Mesodermal cell (in vitro differentiated cells): Measurements from ENCODE around the gene STIM2.
A peak's percentile ranks its signal among the peaks of the same experiment; 100 is the strongest.

ENCODE experiments used
- H3K27ac ChIP-seq: 2 replicates; pipeline ENCODE4 v1.7.0; 2013; ENCODE audit warnings: mild to moderate bottlenecking, low read depth, low read length, moderate library complexity; ENCODE audit not compliant: severe bottlenecking
- H3K36me3 ChIP-seq: 2 replicates; pipeline ENCODE4 v1.7.1; 2013; ENCODE audit warnings: mild to moderate bottlenecking, low read length, moderate library complexity; ENCODE audit not compliant: control insufficient read depth, insufficient read depth
- H3K4me1 ChIP-seq: one replicate; pipeline ENCODE4 v1.7.1; 2013; ENCODE audit warnings: mild to moderate bottlenecking, low read length; ENCODE audit not compliant: insufficient read depth, control insufficient read depth, poor library complexity, severe bottlenecking
- H3K4me3 ChIP-seq: 2 replicates; pipeline ENCODE4 v1.7.0; 2013; ENCODE audit warnings: low read length, control low read depth, mild to moderate bottlenecking; ENCODE audit not compliant: insufficient read depth, poor library complexity, severe bottlenecking; ENCODE audit errors: extremely low read depth
- H3K9me3 ChIP-seq: 2 replicates; pipeline ENCODE4 v1.7.1; 2013; ENCODE audit warnings: mild to moderate bottlenecking, low read length, moderate library complexity; ENCODE audit not compliant: control insufficient read depth
- WGBS, 2 experiments: methylation state at CpG; one replicate each; pipeline ENCODE4 v1.1.5; 2013; ENCODE audit warnings: missing lambda C conversion rate in 2 of 2; ENCODE audit not compliant: insufficient coverage in 2 of 2; 5-methylcytosine and 5-hydroxymethylcytosine counted together

The STIM2 gene

DNA sequence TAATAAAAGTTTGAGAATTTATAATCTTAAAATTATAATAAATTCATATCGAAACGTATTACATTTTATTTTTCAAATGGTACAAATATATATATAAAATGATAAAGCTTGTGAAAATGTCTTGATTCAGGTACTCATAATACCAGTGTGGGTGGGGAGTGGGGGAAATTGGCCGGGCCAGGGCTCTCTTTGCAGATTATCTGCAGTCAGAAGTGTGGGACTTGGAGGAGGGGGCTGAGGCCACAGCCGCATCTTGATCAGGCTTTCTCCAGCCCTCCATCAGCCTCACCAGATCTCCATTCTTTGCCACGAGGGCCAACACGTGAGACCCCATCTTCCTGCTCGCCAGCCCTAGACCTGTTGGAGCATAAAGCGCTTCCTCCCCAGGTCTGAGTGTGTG lies 86.7 kb downstream of the STIM2 start:
- no peaks in the 10 kb centered on the region for H3K9me3 ChIP-seq
- no peaks in the 10 kb centered on the region for H3K4me1 ChIP-seq
- WGBS, 2 experiments = 96 to 100% methylated on average over 2 to 4 of the region's 8 CpGs

DNA sequence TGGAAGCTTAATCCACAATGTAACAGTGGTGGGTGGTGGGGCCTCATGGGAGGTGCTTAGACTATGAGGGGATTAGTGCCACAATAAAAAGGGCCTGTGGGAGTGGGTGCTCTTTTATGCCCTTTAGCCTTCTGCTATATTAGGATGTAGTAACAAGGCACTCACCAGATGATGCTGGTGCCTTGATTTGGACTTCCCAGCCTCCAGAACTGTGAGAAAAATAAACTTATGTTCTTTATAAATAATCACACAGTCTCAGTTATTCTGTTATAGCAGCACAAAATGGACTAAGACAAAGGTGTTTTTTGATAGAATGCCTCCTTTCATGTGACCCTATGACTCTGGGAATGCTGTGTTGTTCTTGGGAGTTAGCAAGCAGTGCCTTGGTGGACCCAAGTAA lies 89.8 kb downstream of the STIM2 start:
- no peaks in the 10 kb centered on the region for H3K4me1 ChIP-seq
- no peak overlapping the region for H3K27ac ChIP-seq
- H3K4me3 ChIP-seq = no peak overlapping the region
- no peaks in the 10 kb centered on the region for H3K9me3 ChIP-seq
- no peaks in the 10 kb centered on the region for H3K36me3 ChIP-seq

More for the DNA sequence above, 86.7 kb downstream of the STIM2 start:
- H3K36me3 ChIP-seq = no peaks in the 10 kb centered on the region
- no peak overlapping the region for H3K27ac ChIP-seq
- H3K4me3 ChIP-seq = no peak overlapping the region

DNA sequence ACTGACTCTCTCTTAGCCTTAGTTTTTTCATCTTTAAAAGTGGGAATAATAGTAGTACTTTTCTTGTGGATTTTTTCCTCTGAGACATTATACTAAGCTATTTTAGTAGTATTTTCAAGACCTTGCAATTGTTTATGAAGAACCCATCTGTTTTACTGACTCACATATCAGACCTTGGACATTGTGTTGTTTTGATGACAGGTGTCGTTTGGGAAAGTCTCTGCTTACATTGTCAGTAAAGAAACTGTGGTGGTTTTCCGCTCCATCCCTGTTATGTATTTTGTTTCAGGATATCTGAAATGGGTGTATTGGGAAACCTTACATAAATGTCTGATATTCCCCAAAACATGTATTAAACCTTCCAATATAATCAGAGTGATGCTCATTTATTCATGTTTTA lies 92.2 kb downstream of the STIM2 start:
- Histone ChIP-seq H3K4me1 (no peaks in the 10 kb centered on the region), H3K27ac (no peak overlapping the region), H3K36me3 (no peaks in the 10 kb centered on the region), H3K4me3 (no peak overlapping the region), H3K9me3 (no peaks in the 10 kb centered on the region)
- 100% methylated on average over 1 of the region's 2 CpGs; no CpG with 5 or more reads in 1 of the 2 experiments for WGBS, 2 experiments

DNA sequence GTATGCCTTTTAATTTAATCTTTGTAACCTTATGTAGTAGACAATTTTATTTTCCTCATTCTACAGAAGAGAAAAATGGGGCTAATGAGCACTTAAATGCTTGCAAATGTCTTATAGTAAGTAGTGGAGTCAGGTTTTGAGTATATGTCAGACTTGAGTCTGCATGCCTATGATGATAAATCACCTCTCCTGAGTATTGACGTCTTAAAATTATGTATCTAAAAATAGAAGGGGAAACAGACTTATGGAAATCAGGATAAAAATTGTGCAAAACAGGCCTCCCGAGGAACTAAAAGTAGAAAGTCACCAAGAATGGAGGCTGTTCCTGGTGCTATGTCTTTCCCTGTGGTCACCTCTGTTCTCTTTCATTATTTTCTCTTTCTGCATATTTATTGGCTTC lies 92.7 kb downstream of the STIM2 start:
- Histone ChIP-seq H3K4me3 (no peak overlapping the region), H3K9me3 (no peaks in the 10 kb centered on the region), H3K36me3 (no peaks in the 10 kb centered on the region), H3K27ac (no peak overlapping the region), H3K4me1 (no peaks in the 10 kb centered on the region)
- 93 to 95% methylated on average over 1 to 2 of the region's 2 CpGs for WGBS, 2 experiments

DNA sequence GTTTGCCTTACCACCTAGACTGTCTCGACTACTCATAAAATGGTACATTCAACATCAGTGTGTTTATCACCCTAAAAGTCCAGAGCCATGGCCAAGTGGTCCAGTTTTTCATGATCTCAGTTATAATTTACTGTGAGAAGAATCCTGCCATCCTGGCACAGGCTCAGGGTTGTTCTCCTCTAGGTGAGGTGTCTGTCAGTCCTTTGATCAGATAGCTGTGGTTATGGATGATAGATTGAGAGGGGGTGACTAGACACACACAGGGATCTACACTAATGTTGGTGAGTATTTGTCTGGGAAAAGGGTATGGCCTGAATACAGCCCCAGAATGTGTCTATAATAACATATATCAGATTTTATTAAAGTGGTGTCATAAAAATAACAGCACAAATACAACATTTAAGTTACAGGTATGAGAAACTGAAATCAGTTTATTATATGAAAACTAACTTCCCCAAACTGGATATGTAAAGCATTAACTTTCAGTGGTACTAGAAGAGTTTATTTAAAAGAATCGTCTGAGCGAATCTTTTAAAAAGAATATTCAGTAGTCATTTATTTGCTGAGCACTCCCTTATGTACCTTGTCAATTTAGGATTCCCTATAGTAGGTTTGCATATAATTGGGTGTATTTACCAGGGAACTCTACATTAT lies 93.3 kb downstream of the STIM2 start:
- no peak overlapping the region for H3K4me3 ChIP-seq
- no peaks in the 10 kb centered on the region for H3K9me3 ChIP-seq
- peaks cover 4% of the 10 kb centered on the region for H3K4me1 ChIP-seq
- H3K27ac ChIP-seq = no peak overlapping the region
- H3K36me3 ChIP-seq = no peaks in the 10 kb centered on the region
- no CpG with 5 or more reads among the region's 3 CpGs for whole genome bisulfite sequencing, 2 experiments

DNA sequence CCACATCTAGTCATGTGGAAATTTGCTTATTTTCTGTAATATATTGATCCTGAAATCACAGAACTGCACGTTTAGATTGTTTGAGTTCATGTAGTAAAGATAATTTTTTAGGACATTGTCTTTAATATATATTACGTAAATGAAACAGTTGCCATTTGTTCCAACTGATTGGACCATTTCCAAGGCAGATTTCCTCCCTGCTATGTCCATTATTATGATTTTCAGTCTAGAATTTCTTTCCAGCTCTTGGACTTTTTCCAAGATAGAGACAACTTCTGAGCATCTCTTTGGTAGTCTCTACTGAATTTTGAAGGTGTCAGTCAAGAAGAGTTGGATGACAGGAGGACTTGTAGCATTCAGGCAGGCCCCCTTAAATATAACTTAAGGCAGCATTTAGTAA lies 94.6 kb downstream of the STIM2 start:
- H3K4me1 ChIP-seq = peaks cover 8% of the 10 kb centered on the region
- no peak overlapping the region for H3K27ac ChIP-seq
- H3K36me3 ChIP-seq = no peaks in the 10 kb centered on the region
- no CpG with 5 or more reads among the region's 2 CpGs for WGBS, 2 experiments
- no peak overlapping the region for H3K4me3 ChIP-seq
- H3K9me3 ChIP-seq = no peaks in the 10 kb centered on the region

DNA sequence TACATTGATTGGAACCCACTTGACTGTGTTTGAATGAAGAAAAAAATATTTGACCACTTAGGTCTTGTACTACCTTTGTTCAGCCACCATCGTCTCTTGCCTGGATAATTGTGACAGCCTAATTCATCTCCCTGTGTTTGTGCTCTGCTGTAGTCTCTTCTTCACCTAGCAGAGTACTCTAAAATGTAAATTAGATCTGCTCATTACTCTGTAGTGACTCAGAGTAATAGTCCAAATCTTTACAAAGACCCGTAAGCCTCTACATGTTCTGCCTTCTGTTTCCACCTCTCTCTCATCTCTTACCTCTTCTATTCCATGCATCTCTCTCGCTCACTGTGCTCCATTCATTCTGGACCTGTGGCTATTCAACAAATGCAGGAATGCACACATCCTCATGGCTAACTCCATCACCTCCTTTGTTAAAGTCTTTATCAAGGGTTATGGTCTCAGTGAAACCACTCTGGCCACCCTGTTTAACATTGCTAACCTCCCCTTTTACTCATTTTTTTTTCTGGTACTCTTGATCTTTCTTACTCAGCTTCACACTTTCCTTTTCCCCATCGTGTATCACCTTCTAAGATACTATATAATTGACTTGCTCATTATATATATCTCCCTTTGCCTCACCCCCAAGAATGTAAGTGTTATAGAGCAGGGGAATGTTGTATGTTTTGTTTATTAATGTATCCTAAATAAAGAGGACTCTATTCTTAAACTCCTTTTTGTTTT lies 98.4 kb downstream of the STIM2 start:
- H3K4me1 ChIP-seq = peaks cover 12% of the 10 kb centered on the region
- H3K36me3 ChIP-seq = peaks cover 7% of the 10 kb centered on the region
- H3K9me3 ChIP-seq = no peaks in the 10 kb centered on the region
- 63 to 92% methylated on average over 2 of the region's 4 CpGs for WGBS, 2 experiments
- no peak overlapping the region for H3K4me3 ChIP-seq
- peak overlapping the region; percentile 76 for H3K27ac ChIP-seq

DNA sequence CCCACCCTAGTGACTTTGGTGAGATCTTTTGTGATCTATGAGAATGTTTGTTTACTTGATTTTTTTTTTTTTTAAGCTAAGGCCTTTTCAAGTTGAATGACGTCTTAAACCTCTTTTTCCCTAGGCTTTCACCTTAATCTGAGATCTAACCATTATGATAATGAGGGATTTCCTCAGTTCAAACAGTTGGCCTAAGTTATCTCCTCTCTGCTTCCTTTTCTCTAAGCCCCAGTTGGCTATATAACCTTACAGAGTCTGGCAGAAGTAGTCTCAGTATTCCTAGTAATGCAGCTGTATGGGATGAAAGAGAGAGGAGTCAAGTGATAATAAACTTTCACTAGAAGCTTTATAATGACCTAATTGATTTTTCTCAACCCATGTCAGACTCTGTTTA lies 99.0 kb downstream of the STIM2 start:
- no CpG with 5 or more reads among the region's 1 CpG for WGBS, 2 experiments

DNA sequence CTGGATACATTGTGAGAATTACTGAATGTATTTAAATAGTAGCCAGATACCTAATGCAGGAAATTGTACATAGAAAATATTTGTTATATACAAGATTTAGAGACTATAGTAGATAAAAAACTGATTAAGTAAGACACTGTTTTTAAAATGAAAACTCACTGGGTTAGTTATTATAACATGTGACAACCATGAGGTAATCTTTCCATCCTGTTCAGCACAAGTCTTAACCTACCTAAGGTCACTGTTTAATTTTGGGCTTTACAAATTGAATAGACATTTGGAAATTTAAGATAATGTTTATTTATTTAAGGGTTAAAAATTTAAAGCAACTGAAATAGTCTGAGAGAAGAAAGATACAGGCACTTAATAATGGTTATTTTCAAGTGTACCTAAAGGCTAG lies 102.1 kb downstream of the STIM2 start:
- no peaks in the 10 kb centered on the region for H3K9me3 ChIP-seq
- H3K27ac ChIP-seq = no peak overlapping the region
- H3K4me1 ChIP-seq = peaks cover 19% of the 10 kb centered on the region
- H3K36me3 ChIP-seq = peaks cover 7% of the 10 kb centered on the region
- no peak overlapping the region for H3K4me3 ChIP-seq

More for the DNA sequence above, 99.0 kb downstream of the STIM2 start:
- Histone ChIP-seq H3K4me3 (no peak overlapping the region), H3K36me3 (peaks cover 7% of the 10 kb centered on the region), H3K27ac (peak overlapping the region; percentile 76), H3K4me1 (peaks cover 17% of the 10 kb centered on the region), H3K9me3 (no peaks in the 10 kb centered on the region)

DNA sequence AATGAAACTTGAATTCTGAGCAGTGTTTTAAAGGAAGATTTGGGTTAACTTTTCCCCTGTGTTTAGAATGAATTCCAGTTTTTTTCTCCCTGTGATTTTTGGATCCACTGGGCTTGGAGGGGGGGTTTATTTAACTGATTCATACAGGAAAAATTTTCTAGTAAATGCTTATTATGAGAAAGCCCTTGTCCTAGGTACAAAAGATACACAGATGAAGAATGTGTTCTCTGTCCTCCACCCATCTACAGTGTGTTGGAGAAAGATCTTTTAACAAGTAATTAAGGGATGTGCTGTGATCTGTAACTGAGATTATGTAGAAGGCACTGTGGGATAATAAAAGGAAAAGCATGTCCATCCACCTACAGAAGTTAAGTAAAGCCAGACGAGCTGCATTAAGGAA lies 103.9 kb downstream of the STIM2 start:
- H3K27ac ChIP-seq = no peak overlapping the region
- H3K4me1 ChIP-seq = peaks cover 11% of the 10 kb centered on the region
- peaks cover 7% of the 10 kb centered on the region for H3K36me3 ChIP-seq
- no peak overlapping the region for H3K4me3 ChIP-seq
- no peaks in the 10 kb centered on the region for H3K9me3 ChIP-seq
- WGBS, 2 experiments = no CpG with 5 or more reads among the region's 1 CpG

DNA sequence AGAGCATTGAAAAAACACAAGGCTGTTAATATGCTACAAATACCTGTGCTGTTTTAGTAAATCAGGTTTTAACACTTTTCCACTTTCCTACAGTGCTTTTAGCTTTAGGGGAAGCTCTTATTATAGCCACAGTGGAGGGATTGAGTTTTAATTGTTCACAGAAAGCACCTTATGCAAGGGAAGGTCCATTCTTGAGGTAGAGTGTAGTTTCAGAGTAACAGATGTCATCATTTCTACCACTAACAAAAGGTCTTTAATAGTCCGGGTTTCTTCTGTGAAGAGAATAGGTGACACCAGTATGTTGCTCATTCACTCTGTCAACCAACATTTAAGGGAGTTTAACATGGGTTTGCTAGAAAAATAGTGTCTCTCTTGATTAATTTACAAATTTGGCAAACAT lies 104.4 kb downstream of the STIM2 start:
- H3K27ac ChIP-seq = no peak overlapping the region
- peaks cover 11% of the 10 kb centered on the region for H3K4me1 ChIP-seq
- no peak overlapping the region for H3K4me3 ChIP-seq
- H3K9me3 ChIP-seq = no peaks in the 10 kb centered on the region
- peaks cover 7% of the 10 kb centered on the region for H3K36me3 ChIP-seq
- no CpG with 5 or more reads among the region's 1 CpG for WGBS, 2 experiments
